LNCAP (cell line): ENCODE measurements around the gene ZNF511.

Experiments used
- TF ChIP-seq, protein P1 (sequence below): fragments of 450-650 bp; IDR thresholded peaks from 2 replicates; pipeline ENCODE4 v1.5.1; 2017; ENCODE audit warnings: mild to moderate bottlenecking

ZNF511 gene

DNA sequence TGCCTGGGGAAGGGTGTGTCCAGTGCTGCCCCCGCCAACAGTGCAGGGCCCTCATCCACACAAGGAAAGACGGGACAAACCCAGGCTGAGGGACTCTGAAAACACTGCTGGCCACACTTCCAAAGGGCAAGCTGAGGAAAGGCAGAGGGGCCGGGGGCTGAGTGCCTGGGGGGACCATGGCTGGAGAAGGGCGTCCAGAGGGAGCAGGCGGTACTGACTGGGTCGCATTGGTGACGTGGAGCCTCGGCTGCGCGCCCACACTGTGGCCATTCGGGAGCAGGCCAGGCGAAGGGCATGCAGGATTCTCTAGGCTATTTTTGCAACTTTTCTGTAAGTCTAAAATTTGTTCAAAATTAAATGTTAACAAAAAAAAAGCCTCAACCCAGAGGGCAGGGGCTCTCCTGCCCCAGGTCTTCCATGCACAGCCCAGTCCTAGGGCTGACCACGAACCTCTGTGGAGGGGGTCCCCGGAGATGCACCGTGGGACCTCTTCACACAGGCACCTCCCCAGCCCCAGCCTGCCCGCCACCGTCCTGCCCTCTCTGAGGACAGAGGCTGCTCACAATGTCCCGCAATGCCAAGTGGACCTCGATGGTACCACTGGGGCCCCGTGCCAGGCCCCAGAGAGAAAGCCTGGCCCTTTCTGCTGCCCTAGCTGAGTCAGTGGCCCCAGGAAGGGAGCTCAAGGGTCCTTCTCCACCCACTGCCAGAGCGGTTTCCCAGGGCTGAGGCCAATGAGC, 42.5 kb upstream of the ZNF511 start:
- TF ChIP-seq, protein P1, sequence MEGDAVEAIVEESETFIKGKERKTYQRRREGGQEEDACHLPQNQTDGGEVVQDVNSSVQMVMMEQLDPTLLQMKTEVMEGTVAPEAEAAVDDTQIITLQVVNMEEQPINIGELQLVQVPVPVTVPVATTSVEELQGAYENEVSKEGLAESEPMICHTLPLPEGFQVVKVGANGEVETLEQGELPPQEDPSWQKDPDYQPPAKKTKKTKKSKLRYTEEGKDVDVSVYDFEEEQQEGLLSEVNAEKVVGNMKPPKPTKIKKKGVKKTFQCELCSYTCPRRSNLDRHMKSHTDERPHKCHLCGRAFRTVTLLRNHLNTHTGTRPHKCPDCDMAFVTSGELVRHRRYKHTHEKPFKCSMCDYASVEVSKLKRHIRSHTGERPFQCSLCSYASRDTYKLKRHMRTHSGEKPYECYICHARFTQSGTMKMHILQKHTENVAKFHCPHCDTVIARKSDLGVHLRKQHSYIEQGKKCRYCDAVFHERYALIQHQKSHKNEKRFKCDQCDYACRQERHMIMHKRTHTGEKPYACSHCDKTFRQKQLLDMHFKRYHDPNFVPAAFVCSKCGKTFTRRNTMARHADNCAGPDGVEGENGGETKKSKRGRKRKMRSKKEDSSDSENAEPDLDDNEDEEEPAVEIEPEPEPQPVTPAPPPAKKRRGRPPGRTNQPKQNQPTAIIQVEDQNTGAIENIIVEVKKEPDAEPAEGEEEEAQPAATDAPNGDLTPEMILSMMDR: no peak

DNA sequence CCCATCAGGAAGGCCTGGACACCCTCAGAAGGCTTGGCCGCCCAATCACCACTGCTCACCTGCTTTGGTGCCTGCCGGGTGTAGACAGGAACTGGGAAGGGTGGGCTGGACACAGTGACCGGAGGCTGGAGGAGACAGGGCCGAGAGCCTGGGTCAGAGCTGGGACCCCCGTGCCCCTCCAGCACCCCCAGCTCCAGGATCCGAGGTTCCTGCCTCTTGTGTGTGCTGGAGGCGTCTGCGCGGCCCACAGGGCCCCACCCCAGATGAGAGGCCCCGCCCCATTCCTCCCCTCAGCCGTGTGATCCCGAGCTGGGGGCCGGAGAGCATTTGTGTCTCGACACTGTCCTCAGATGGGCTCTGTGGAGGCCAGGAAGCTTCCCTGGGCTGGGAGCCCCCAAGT, 41.4 kb upstream of the ZNF511 start:
- TF ChIP-seq, protein P1: no peak

DNA sequence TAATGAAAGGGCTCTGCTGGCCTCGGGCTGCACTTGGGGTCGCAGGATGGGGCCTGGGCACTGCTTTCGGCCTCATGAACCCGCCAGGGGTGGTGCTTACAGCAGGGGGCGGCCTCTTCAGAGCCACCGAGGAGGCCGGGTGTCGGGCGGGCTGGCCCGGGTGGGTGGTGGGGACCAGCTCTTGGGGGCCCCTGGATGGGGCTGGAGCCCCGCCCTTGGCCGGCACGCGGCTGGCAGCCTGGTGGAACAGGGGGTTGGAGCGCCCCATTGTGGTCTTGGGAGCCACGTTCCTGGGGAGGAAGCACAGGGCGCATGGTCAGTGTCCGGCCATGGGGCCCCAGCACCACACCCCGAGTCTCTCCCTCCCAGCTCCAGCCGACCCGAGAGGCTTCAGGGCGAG, 40.9 kb upstream of the ZNF511 start:
- TF ChIP-seq, protein P1: no peak

DNA sequence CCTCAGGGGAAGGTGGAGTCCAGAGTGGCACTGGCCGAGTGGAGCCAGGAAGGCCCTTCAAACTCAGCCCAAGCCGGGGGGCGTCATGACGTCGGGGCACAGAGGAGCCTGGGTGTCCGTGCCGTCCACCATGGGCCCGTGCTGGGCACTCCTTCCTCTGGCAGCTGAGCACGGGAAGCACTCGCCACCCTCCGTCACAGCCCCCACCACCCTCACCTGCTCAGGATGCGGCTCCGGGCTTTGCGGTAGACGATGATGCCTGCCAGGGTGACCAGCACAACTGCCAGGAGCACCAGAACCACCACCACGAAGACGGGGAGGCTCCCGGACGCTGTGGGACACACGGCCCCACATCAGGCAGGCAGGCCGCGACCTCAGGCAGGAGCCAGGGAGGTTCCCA, 40.2 kb upstream of the ZNF511 start:
- TF ChIP-seq, protein P1: no peak

DNA sequence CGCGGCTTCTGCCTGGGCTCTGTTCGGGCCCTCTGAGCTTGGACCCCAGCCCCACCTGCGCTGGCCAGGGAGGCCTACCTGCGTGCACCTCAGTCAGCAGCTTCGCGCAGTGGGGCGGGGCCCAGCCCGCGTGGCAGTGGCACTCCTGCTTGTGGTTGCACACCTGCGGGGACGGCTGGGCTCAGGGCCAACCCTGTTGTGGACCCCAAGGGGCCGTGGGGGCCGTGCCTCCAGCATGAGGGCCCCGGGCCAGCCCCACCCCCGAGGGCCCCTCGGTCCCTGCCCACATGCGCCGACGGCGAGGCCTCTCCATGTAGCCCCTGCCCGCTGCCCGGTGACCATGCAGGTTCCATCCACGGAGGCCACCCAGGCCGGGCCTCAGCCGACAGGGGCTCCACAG, 39.3 kb upstream of the ZNF511 start:
- TF ChIP-seq, protein P1: no peak

DNA sequence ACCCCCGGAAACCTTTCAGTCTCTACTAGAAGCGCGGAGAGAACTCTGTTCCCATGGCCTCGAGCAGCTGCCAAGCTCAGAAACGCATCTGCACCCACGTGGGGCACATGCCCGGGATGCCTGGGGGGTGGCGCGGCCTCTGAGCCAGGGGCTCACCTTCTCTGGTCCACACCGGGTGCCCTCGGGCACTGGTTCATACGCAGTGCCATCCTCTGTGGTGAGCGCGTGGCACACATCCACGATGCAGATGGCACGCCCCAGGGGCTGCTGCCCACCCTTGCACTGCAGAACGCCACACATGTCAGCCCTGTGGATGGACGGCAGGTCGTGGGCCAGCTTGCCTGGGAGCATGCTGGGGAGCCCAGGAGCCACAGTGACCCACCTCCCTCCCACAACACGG, 38.5 kb upstream of the ZNF511 start:
- TF ChIP-seq, protein P1: no peak

DNA sequence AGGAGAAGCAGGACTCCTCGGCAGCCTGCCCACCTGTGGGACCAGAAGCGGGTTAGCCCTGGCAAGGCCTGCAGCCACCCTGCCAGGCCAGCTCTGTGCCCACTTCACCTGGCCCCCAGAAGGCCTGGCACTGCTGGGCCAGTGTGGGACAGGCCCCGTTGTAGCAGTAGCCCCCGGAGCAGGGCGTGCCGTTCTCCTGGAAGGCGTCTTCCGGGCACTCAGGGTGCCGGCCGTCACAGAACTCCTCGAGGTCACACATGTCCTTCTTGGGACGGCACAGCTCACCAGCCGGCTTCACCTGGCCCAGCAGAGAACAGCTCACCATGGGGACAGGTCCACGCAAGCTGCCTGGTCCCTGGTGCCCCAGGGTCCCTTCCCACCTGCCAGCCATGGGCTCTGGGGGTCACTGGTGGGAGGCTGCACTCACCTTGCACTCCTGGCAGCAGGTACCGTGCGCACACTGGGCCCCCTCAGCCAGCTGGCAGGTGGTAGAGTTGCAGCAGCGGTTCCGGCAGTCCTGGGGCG, 37.9 kb upstream of the ZNF511 start:
- TF ChIP-seq, protein P1: no peak
